Measurements from ENCODE around the gene LINC00632. TPM values are rescaled to one million over a fixed set of nuclear protein-coding genes. Genes with fewer than 3 reads are reported as not detected.
A peak's percentile ranks its signal among the peaks of the same experiment; 100 is the strongest.

Gene LINC00632
- total and polyA plus RNA-seq, 2 donors (not counting 1 experiment from before 2014, with no cell fraction given), result 6.9 to 82.5 TPM

GRCh38 chrX:140767646-140768045, 58.1 kb downstream of the LINC00632 start:
- Histone ChIP-seq H3K9me3 (ENCODE audit: control insufficient read depth, insufficient read depth, low read depth, low read length) (no peaks in the 10 kb centered on the region), H4K20me1 (ENCODE audit: control insufficient read depth, extremely low read depth, insufficient read depth, low read length) (no peaks in the 10 kb centered on the region), H3K4me2 (ENCODE audit: extremely low read depth, insufficient read depth, low read length) (no peak overlapping the region), H3K27me3 (ENCODE audit: control insufficient read depth, insufficient read depth, low read length) (no peaks in the 10 kb centered on the region), H3K27ac (ENCODE audit: insufficient read depth, low read length) (no peak overlapping the region), H3K36me3 (ENCODE audit: control insufficient read depth, insufficient read depth, low read length) (no peaks in the 10 kb centered on the region), H3K4me1 (ENCODE audit: control insufficient read depth, extremely low read depth, insufficient read depth, low read length) (no peaks in the 10 kb centered on the region), H2AFZ (ENCODE audit: low read length) (no peak overlapping the region), H3K9ac (ENCODE audit: insufficient read depth, low read length) (no peak overlapping the region), H3K4me3 (replicated peaks in 1 of 4; ENCODE audit: control extremely low read depth in 1 of 4, insufficient read depth in 1 of 4, low read depth in 3 of 4, low read length in 4 of 4) (peak overlapping the region in 1 of 4 experiments; percentile 1), H3K79me2 (ENCODE audit: control insufficient read depth, insufficient read depth, low read length) (peaks cover 10% of the 10 kb centered on the region)
- TF ChIP-seq EZH2 (IDR thresholded peaks at IDR 0.05; ENCODE audit: low read length, missing control alignments) (no peak), CTCF (conservative IDR thresholded peaks at IDR 0.05 in 1 of 2, IDR thresholded peaks at IDR 0.05 in 1 of 2; ENCODE audit: low read depth in 1 of 2, low read length in 2 of 2) (no peak)
- DNase-seq (ENCODE audit: low read depth in 2 of 2), result peak in 1 of 2 donors; percentile 59

GRCh38 chrX:140775211-140775610, 65.7 kb downstream of the LINC00632 start:
- Histone ChIP-seq H3K27ac (ENCODE audit: insufficient read depth, low read length) (no peak overlapping the region), H2AFZ (ENCODE audit: low read length) (no peak overlapping the region), H3K4me2 (ENCODE audit: extremely low read depth, insufficient read depth, low read length) (no peak overlapping the region), H3K27me3 (ENCODE audit: control insufficient read depth, insufficient read depth, low read length) (no peaks in the 10 kb centered on the region), H3K9me3 (ENCODE audit: control insufficient read depth, insufficient read depth, low read depth, low read length) (no peaks in the 10 kb centered on the region), H3K79me2 (ENCODE audit: control insufficient read depth, insufficient read depth, low read length) (no peaks in the 10 kb centered on the region), H4K20me1 (ENCODE audit: control insufficient read depth, extremely low read depth, insufficient read depth, low read length) (no peaks in the 10 kb centered on the region), H3K4me3 (replicated peaks in 1 of 4; ENCODE audit: control extremely low read depth in 1 of 4, insufficient read depth in 1 of 4, low read depth in 3 of 4, low read length in 4 of 4) (no peak overlapping the region), H3K36me3 (ENCODE audit: control insufficient read depth, insufficient read depth, low read length) (no peaks in the 10 kb centered on the region), H3K4me1 (ENCODE audit: control insufficient read depth, extremely low read depth, insufficient read depth, low read length) (no peaks in the 10 kb centered on the region), H3K9ac (ENCODE audit: insufficient read depth, low read length) (no peak overlapping the region)
- TF ChIP-seq CTCF (conservative IDR thresholded peaks at IDR 0.05 in 1 of 2, IDR thresholded peaks at IDR 0.05 in 1 of 2; ENCODE audit: low read depth in 1 of 2, low read length in 2 of 2) (no peak), EZH2 (IDR thresholded peaks at IDR 0.05; ENCODE audit: low read length, missing control alignments) (no peak)
- peak in 1 of 2 donors; percentile 29 for DNase-seq (ENCODE audit: low read depth in 2 of 2)

GRCh38 chrX:140776320-140776719, 66.8 kb downstream of the LINC00632 start:
- no peaks in the 10 kb centered on the region for H3K27me3 ChIP-seq (ENCODE audit: control insufficient read depth, insufficient read depth, low read length)
- H3K9me3 ChIP-seq (ENCODE audit: control insufficient read depth, insufficient read depth, low read depth, low read length), result no peaks in the 10 kb centered on the region
- no peak overlapping the region for H3K27ac ChIP-seq (ENCODE audit: insufficient read depth, low read length)
- no peak for DNase-seq (ENCODE audit: low read depth in 2 of 2)
- no peaks in the 10 kb centered on the region for H3K79me2 ChIP-seq (ENCODE audit: control insufficient read depth, insufficient read depth, low read length)
- H3K4me3 ChIP-seq (replicated peaks in 1 of 4; ENCODE audit: control extremely low read depth in 1 of 4, insufficient read depth in 1 of 4, low read depth in 3 of 4, low read length in 4 of 4), result no peak overlapping the region
- H3K4me2 ChIP-seq (ENCODE audit: extremely low read depth, insufficient read depth, low read length), result no peak overlapping the region
- no peak overlapping the region for H2AFZ ChIP-seq (ENCODE audit: low read length)
- H3K36me3 ChIP-seq (ENCODE audit: control insufficient read depth, insufficient read depth, low read length), result no peaks in the 10 kb centered on the region
- no peaks in the 10 kb centered on the region for H4K20me1 ChIP-seq (ENCODE audit: control insufficient read depth, extremely low read depth, insufficient read depth, low read length)
- no peak overlapping the region for H3K9ac ChIP-seq (ENCODE audit: insufficient read depth, low read length)
- no peaks in the 10 kb centered on the region for H3K4me1 ChIP-seq (ENCODE audit: control insufficient read depth, extremely low read depth, insufficient read depth, low read length)
- TF ChIP-seq CTCF (conservative IDR thresholded peaks at IDR 0.05 in 1 of 2, IDR thresholded peaks at IDR 0.05 in 1 of 2; ENCODE audit: low read depth in 1 of 2, low read length in 2 of 2) (no peak), EZH2 (IDR thresholded peaks at IDR 0.05; ENCODE audit: low read length, missing control alignments) (no peak)
